ENCODE results near the gene MED17. TPM values are rescaled to one million over a fixed set of nuclear protein-coding genes. Genes with fewer than 3 reads are reported as not detected.
"Not testable (repeated sequence)": the region's sequence is repeated elsewhere in the genome, so short reads cannot be mapped to it uniquely, and the experiment has no call there.

The MED17 gene
- total RNA-seq, 1 donor from 2014 or later: 27.0 TPM

GRCh38 chr11:93757924-93758865 lies 25.9 kb upstream of the MED17 start:
- DNase-seq (ENCODE audit: low read depth, low spot score): no peak

- not testable (repeated sequence) for DNase-seq (ENCODE audit: low read depth, low spot score)
Observed at GRCh38 chr11:93759123-93759522, 25.0 kb upstream of the MED17 start.

GRCh38 chr11:93761910-93762309 lies 22.2 kb upstream of the MED17 start:
- no peak for DNase-seq (ENCODE audit: low read depth, low spot score)

- DNase-seq (ENCODE audit: low read depth, low spot score): no peak
Observed at GRCh38 chr11:93765551-93765950, 18.5 kb upstream of the MED17 start.

- no peak for DNase-seq (ENCODE audit: low read depth, low spot score)
Observed at GRCh38 chr11:93766504-93766903, 17.6 kb upstream of the MED17 start.

- DNase-seq (ENCODE audit: low read depth, low spot score): no peak
Observed at GRCh38 chr11:93767018-93767417, 17.1 kb upstream of the MED17 start.

- no peak for DNase-seq (ENCODE audit: low read depth, low spot score)
Observed at GRCh38 chr11:93770160-93770559, 13.9 kb upstream of the MED17 start.

GRCh38 chr11:93772123-93772522 lies 12.0 kb upstream of the MED17 start:
- no peak for DNase-seq (ENCODE audit: low read depth, low spot score)

GRCh38 chr11:93773045-93773477 lies 11.0 kb upstream of the MED17 start:
- DNase-seq (ENCODE audit: low read depth, low spot score): no peak

- no peak for DNase-seq (ENCODE audit: low read depth, low spot score)
Observed at GRCh38 chr11:93773601-93774200, 10.4 kb upstream of the MED17 start.

- not testable (repeated sequence) for DNase-seq (ENCODE audit: low read depth, low spot score)
Observed at GRCh38 chr11:93774560-93774959, 9.5 kb upstream of the MED17 start.

- no peak for DNase-seq (ENCODE audit: low read depth, low spot score)
Observed at GRCh38 chr11:93775289-93775688, 8.8 kb upstream of the MED17 start.

GRCh38 chr11:93783362-93783761 lies 720 bp upstream of the MED17 start:
- DNase-seq (ENCODE audit: low read depth, low spot score): no peak

GRCh38 chr11:93783765-93784144 lies 327 bp upstream of the MED17 start:
- DNase-seq (ENCODE audit: low read depth, low spot score): no peak

GRCh38 chr11:93784935-93785360 lies 866 bp downstream of the MED17 start:
- DNase-seq (ENCODE audit: low read depth, low spot score): no peak

GRCh38 chr11:93791493-93791892 lies 7.4 kb downstream of the MED17 start:
- DNase-seq (ENCODE audit: low read depth, low spot score): no peak

GRCh38 chr11:93796441-93797231 lies 12.6 kb downstream of the MED17 start:
- no peak for DNase-seq (ENCODE audit: low read depth, low spot score)

GRCh38 chr11:93801366-93801765 lies 17.3 kb downstream of the MED17 start:
- no peak for DNase-seq (ENCODE audit: low read depth, low spot score)

GRCh38 chr11:93804879-93805278 lies 20.8 kb downstream of the MED17 start:
- DNase-seq (ENCODE audit: low read depth, low spot score): no peak

GRCh38 chr11:93807980-93808379 lies 23.9 kb downstream of the MED17 start:
- no peak for DNase-seq (ENCODE audit: low read depth, low spot score)

- DNase-seq (ENCODE audit: low read depth, low spot score): no peak
Observed at GRCh38 chr11:93813974-93814373, 29.9 kb downstream of the MED17 start.
